ENCODE data around the gene ZNF415.

Gene ZNF415

GRCh38 chr19:53161123-53161522 is 28.4 kb upstream of the ZNF415 start:
- Histone ChIP-seq H3K36me3 (peaks cover 4% of the 10 kb centered on the region; the same call in 1 of the 2 replicates), H3K27ac (no peak overlapping the region), H3K9me3 (ENCODE audit: severe bottlenecking) (peaks cover 6% of the 10 kb centered on the region), H3K4me3 (ENCODE audit: low read depth, low read length) (no peak overlapping the region), H3K27me3 (ENCODE audit: insufficient read depth, low read depth, severe bottlenecking) (no peaks in the 10 kb centered on the region)
- no peak for DNase-seq
- TF ChIP-seq CTCF (IDR thresholded peaks at IDR 0.05; ENCODE audit: low read depth, low read length), result no peak

GRCh38 chr19:53160350-53160749 is 27.6 kb upstream of the ZNF415 start:
- no peak for TF ChIP-seq CTCF (IDR thresholded peaks at IDR 0.05; ENCODE audit: low read depth, low read length)
- no peak overlapping the region for H3K27ac ChIP-seq

GRCh38 chr19:53158119-53158656 is 25.5 kb upstream of the ZNF415 start:
- no peak for TF ChIP-seq CTCF (IDR thresholded peaks at IDR 0.05; ENCODE audit: low read depth, low read length)

More at GRCh38 chr19:53160350-53160749, 27.6 kb upstream of the ZNF415 start:
- DNase-seq, result no peak
- H3K36me3 ChIP-seq, result peaks cover 6% of the 10 kb centered on the region
- H3K9me3 ChIP-seq (ENCODE audit: severe bottlenecking), result peaks cover 6% of the 10 kb centered on the region
- H3K27me3 ChIP-seq (ENCODE audit: insufficient read depth, low read depth, severe bottlenecking), result no peaks in the 10 kb centered on the region
- H3K4me3 ChIP-seq (ENCODE audit: low read depth, low read length), result no peak overlapping the region

GRCh38 chr19:53157626-53158025 is 24.9 kb upstream of the ZNF415 start:
- Histone ChIP-seq H3K36me3 (peaks cover 14% of the 10 kb centered on the region), H3K9me3 (ENCODE audit: severe bottlenecking) (peaks cover 2% of the 10 kb centered on the region), H3K27ac (peak overlapping the region; percentile 83), H3K27me3 (ENCODE audit: insufficient read depth, low read depth, severe bottlenecking) (no peaks in the 10 kb centered on the region), H3K4me3 (ENCODE audit: low read depth, low read length) (peak overlapping the region; percentile 58)
- DNase-seq, result peak; percentile 61
- no peak for TF ChIP-seq CTCF (IDR thresholded peaks at IDR 0.05; ENCODE audit: low read depth, low read length)

More at GRCh38 chr19:53158119-53158656, 25.5 kb upstream of the ZNF415 start:
- H3K36me3 ChIP-seq, result peaks cover 13% of the 10 kb centered on the region
- no peaks in the 10 kb centered on the region for H3K27me3 ChIP-seq (ENCODE audit: insufficient read depth, low read depth, severe bottlenecking)
- DNase-seq, result peak; percentile 48
- H3K27ac ChIP-seq, result peak overlapping the region; percentile 83
- H3K9me3 ChIP-seq (ENCODE audit: severe bottlenecking), result peaks cover 4% of the 10 kb centered on the region
- H3K4me3 ChIP-seq (ENCODE audit: low read depth, low read length), result peak overlapping the region; percentile 58

- H3K4me3 ChIP-seq (ENCODE audit: low read depth, low read length), result no peak overlapping the region
- no peaks in the 10 kb centered on the region for H3K27me3 ChIP-seq (ENCODE audit: insufficient read depth, low read depth, severe bottlenecking)
- H3K9me3 ChIP-seq (ENCODE audit: severe bottlenecking), result peaks cover 2% of the 10 kb centered on the region
- H3K27ac ChIP-seq, result no peak overlapping the region
- TF ChIP-seq CTCF (IDR thresholded peaks at IDR 0.05; ENCODE audit: low read depth, low read length), result no peak
- no peak for DNase-seq
- peaks cover 20% of the 10 kb centered on the region for H3K36me3 ChIP-seq
Observed at GRCh38 chr19:53156850-53157249, 24.1 kb upstream of the ZNF415 start.

- no peak overlapping the region for H3K4me3 ChIP-seq (ENCODE audit: low read depth, low read length)
- DNase-seq, result no peak
- H3K36me3 ChIP-seq, result peaks cover 81% of the 10 kb centered on the region
- no peak overlapping the region for H3K27ac ChIP-seq
- TF ChIP-seq CTCF (IDR thresholded peaks at IDR 0.05; ENCODE audit: low read depth, low read length), result no peak
- no peaks in the 10 kb centered on the region for H3K27me3 ChIP-seq (ENCODE audit: insufficient read depth, low read depth, severe bottlenecking)
- H3K9me3 ChIP-seq (ENCODE audit: severe bottlenecking), result peaks cover 16% of the 10 kb centered on the region
Observed at GRCh38 chr19:53147645-53148044, 14.9 kb upstream of the ZNF415 start.
